NCI-H1417 treated with DMSO at 0.1 percent for 48 hours (cell line): ENCODE data around the gene BAIAP3.

Source experiments
- DNase-seq: peaks from one replicate; lab custom pipeline; 2025; lab: John Stamatoyannopoulos, UW

BAIAP3 gene

DNA sequence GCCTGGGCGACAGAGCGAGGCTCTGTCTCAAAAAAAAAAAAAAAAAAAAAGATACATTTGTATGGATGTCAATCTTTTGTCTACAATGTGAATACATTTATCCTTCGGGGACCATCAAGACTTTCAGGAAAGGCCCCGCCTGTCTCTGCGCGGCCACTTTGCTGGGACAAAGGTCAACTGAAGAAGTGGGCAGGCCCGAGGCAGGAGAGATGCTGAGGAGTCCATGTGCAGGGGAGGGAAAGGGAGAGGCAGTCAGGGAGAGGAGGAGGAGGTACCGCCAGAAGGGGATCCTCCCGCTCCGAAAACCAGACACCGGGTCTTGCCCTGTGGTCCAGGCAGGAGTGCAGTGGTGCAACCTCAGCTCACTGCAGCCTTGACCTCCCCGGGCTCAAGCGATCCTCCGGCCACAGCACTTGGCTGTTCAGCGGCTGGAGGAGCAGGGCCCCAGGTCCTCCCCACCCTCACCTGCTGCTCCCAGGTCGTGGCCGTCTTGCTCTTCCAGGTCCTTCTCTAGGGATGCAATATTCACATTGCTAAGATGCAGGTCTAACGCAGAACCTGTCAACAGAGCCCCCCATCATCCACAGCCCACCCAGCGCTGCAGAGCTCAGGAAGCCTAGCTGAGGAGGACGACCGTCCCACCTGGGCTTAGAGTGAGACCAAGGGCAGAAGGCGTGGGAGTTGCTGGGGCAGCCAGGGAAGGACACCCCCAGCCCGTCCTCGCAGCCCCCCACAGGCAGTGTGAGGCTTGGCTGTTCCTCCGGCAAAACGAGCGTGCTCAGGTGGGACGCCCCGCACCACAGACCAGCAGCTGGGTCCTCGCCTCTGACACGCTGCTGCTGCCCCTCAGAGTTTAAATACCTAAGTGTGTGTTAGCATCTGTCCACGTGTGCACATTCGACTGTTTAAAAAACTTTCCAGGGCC is 37.9 kb downstream of the BAIAP3 start:
- DNase-seq: no peak

DNA sequence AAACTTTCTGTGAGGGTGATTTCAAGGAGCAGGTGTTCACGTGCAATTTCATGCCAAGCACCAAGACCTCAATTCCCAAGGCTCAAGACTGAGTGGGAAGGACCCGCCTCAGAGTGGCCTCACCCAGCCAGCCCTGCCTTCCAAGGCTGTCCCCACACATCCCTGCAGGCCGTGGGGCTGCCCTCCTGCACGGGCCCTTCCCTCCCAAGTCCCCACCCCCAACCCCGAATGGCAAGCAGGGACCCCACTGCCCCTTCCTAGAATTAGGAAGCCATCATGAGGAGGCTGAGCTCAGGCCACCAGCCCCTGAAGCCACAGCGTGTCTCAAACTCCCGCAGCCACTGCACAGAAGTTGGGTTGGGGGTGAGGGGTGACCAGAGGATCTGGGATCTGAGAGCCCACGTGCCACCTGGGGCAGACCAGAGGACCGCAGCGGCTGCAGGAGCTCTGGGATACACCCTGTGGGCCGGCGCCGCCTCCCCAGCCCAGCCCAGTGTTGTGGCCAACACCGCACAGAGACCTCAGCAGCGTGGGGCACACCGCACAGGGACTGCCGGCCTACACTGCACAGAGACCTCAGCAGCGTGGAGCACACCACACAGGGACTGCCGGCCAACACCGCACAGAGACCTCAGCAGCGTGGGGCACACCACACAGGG is 39.0 kb downstream of the BAIAP3 start:
- no peak for DNase-seq

DNA sequence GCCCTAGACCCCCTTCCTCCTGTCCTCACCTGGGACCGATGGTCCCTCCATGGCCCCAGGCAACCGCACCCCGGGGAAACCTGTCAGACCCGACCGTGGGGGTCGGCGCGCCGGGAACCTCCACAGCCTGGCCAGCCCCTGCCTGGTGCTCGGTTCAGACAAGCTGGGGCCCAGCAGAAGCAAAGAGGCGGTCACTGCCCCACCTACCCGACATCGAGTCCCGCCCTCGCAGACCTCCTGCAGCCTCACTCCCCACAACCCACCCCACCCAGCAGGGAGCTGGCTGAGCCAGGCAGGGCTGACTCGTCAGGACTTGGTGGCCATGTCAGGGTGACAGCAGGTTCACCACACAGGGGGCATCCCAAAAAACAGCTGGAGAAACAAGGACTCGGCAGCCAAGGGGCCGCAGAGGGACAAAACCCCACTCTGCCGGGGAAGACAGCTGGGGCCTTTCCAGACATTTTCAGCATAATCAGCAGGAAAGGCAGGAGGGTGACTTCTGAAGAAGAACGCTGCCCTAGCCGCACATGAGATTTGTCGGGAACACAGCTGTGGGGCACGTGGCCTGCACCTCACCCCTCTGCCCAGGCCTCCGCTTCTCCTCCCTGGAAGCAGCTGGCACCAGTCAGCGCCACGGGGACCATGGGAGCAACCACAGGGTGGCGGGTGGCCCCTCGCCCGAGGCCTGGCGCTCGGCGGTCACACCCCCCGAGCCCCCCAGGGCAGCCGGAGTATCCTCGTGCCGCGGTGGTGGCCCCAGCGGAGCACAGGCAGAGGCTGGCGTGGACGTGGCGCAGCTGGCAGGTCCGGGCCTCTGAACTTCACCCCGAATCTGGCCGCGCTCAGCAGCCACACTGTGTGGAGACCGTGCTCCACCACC is 41.2 kb downstream of the BAIAP3 start:
- no peak for DNase-seq

DNA sequence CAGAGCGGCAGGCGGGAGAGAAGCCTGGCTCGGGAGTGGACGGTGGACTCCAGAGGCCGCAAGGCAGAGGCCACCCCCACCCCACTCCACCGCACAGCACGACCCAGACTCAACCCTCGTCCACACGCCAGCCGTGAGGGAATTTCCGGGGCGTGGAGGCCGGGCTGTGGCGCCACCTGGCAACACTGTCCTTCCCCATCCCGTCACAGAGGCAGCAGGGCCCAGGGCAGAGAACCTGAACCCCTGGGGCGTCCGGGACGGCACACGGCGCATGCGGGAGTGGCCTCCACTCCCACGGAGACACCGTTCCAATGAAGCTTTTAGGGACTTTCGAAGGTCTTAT is 41.8 kb downstream of the BAIAP3 start:
- DNase-seq: no peak

- no peak for DNase-seq
These were observed 42.4 kb downstream of the BAIAP3 start for GRCh38 chr16:1375741-1376410.

- DNase-seq: no peak
These were observed 44.1 kb downstream of the BAIAP3 start for GRCh38 chr16:1377406-1378010.

- no peak for DNase-seq
These were observed 44.8 kb downstream of the BAIAP3 start for GRCh38 chr16:1378087-1378803.

DNA sequence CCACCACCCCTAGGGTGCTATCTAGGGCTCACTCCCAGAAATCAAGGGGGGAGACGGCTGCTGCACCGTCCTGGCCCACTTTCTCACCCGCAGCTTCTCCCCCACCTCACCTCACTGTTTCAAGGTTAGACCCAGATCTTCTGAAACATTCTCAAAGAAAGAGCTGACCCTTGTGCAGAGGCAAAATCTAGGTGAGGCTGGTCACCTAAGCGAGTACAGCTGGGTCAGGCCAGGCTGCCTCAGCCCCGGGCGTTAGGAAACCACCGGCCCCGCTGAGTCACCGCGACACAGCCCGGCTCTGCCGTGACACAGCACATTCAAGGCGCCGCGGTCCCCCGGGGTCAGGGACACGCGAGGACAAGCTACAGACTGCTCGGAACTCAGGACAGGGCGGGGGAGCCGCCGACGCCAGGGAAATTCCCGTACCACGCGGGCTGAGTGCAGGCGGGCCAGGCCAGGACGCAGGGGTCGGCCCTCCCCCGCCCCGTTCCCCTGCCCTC is 45.4 kb downstream of the BAIAP3 start:
- no peak for DNase-seq

DNA sequence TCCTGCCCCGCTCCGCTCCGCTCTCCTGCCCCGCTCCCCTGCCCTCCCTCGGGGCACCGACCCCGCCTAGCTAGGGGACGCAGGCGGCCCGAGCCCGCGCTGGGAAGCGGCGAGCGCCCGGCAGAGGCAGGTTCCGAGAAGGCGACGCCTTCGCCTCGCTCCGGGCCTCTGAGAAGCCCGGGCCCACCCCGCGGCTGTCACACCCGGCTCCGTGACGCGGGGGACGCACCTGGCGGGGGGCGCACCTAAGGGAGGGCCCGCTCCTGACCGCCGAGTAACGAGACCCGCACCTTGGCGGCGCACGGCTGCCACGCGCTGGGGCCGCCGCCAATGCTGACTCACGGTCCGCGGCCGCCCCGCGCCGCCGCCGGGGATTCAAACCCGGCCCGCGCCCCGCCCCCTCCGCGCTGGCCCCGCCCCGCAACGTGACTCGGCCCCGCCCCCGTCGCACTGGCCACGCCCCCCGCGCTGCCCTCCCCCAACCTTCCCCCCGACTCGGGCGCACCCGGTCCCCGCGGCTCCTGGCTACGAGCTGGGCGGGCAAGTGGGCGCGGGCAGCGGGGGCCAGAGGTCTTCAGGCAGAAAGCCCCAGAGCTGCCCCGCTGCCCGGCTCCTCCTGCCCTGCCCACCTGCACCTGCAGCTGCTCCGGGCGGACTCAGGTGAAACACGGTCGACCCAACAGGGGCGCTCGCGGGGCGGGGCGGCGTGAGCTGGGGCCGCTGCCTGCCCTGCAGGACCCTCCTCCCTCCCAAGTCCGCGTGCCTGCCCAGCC is 46.0 kb downstream of the BAIAP3 start:
- no peak for DNase-seq

DNA sequence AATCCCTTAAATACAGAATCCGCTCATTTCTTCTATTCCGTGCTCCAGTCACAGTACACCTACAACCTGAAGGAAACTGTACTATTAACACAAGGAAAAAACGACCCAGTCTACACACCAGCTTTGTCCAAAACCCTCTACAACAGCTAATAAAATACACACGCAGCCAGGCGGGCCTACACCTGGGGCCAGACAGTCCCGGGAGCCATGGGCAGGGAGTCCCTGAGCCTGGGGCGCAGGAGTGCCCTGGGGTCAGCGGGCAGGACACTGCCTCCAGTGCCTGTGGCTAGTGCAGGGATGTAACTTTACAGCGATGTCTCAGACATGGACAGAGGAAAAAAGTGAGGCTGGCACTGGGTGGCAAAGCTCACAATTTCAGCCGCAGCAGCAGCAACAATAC is 46.8 kb downstream of the BAIAP3 start:
- DNase-seq: no peak

DNA sequence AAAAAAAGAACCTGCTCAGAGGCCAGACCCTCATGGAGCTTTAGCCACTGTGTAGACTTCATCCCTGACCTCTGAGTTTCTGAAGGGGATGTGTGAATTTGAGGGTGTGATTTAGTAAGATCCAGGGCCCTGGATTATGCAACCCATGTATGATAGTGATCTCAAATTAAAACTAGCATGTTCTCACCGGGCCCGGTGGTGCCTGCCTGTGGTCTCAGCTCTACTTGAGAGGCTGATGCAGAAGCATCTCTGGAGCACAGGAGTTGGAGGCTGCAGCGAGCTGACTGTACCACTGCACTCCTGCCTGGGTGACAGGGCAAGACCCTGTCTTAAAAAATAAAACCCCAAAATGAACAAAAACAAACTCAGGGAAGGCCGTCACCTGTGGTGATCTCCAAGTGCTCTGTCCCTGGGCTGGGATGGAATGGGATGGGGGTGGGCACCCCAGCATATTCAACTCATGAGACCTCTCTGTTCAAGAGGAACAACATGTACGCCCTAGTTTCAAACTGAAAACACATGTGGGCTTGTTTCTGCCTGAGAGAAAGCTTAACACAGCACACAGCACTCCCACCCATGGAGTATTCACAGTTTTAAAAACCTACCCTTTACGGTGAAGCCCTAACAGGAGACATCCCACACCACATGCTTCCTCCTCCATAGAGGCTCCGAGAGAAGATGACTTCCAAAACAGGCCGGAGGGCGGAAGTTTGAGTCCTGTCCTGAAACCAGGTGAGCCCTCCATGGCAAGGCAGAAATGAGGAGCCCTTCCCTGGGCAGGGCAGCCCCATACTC is 48.4 kb downstream of the BAIAP3 start:
- no peak for DNase-seq

- DNase-seq: no peak
These were observed 50.1 kb downstream of the BAIAP3 start for GRCh38 chr16:1383556-1383955.

- DNase-seq: no peak
These were observed 51.8 kb downstream of the BAIAP3 start for GRCh38 chr16:1385232-1385631.

- no peak for DNase-seq
These were observed 53.9 kb downstream of the BAIAP3 start for GRCh38 chr16:1387331-1387730.

DNA sequence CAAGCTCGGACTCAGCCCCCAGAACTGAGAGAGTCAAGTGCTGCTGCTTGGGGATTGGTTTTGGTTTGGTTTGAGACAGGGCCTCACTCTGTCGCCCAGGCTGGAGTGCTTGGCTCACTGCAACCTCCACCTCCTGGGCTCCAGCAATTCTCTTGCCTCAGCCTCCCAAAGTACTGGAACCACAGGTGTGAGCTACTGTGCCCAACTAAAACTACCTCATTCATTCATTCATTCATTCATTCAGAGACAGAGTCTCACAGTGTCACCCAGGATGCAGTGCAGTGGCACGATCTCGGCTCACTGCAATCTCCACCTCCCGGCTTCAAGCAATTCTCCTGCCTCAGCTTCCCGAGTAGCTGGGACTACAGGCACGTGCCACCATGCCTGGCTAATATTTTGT is 56.3 kb downstream of the BAIAP3 start:
- no peak for DNase-seq

- DNase-seq: no peak
These were observed 56.9 kb downstream of the BAIAP3 start for GRCh38 chr16:1390239-1390779.

GRCh38 chr16:1392826-1393225 is 59.4 kb downstream of the BAIAP3 start:
- DNase-seq: no peak

DNA sequence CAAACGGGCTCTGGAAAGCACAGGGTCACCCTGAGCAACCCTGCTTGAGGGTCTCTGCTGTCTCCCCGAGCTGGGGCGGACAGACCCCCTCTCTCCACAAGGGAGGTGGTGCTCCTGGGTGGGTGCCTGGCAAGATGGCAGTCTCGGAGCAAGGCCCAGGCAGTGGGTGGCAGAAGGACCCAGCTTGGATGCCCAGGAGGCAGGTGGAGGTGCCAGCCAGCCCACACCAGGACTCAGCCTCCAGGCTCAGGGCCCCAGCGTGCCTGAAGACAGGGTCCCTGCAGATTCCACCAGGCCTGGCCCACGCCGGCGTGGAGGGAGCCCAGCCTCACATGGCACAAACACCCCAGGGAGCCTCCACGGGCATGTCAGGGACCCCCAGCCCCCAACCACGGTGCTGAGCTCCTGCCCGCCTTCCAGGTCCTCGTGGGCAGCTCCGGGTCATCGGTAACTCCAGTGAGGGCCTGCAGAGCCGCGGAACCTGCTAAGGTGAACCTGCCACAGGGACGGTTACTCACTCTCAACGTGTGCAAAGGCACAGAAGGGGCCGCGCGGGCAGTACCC is 60.2 kb downstream of the BAIAP3 start:
- DNase-seq: no peak
